Activated T-cell treated with anti-CD3 and anti-CD28 coated beads, Interleukin-2, amount 50 U/mL, for 1 hour (primary cell): Measurements from ENCODE around the gene SCN3A.

Experiments used
- DNase-seq: peaks from one replicate; pipeline ENCODE4 v3.0.0-alpha.2; 2020

Gene SCN3A

GRCh38 chr2:165203689-165204559, at the start of gene SCN3A:
Gene SCN3A (minus strand): TSS chr2:165204050. CDS start chr2:165176394, 27,656 bp downstream.
- no peak for DNase-seq

- DNase-seq: no peak
Observed at GRCh38 chr2:165253178-165253577, 49.3 kb upstream of the SCN3A start.

- no peak for DNase-seq
Observed at GRCh38 chr2:165251366-165251765, 47.5 kb upstream of the SCN3A start.

GRCh38 chr2:165248238-165248637, 44.4 kb upstream of the SCN3A start:
- DNase-seq: no peak

- DNase-seq: no peak
Observed at GRCh38 chr2:165245081-165245793, 41.4 kb upstream of the SCN3A start.

GRCh38 chr2:165240916-165241315, 37.1 kb upstream of the SCN3A start:
- no peak for DNase-seq

- DNase-seq: no peak
Observed at GRCh38 chr2:165239856-165240515, 36.1 kb upstream of the SCN3A start.

- no peak for DNase-seq
Observed at GRCh38 chr2:165239230-165239629, 35.4 kb upstream of the SCN3A start, which contains the start of gene SCN2A. Gene SCN2A (plus strand): TSS chr2:165239414. CDS start chr2:165295824, 56,410 bp downstream.

GRCh38 chr2:165238295-165238694, 34.4 kb upstream of the SCN3A start:
- DNase-seq: no peak

- DNase-seq: no peak
Observed at GRCh38 chr2:165237056-165237455, 33.2 kb upstream of the SCN3A start.

GRCh38 chr2:165227571-165227970, 23.7 kb upstream of the SCN3A start:
- no peak for DNase-seq

GRCh38 chr2:165224941-165225340, 21.1 kb upstream of the SCN3A start:
- no peak for DNase-seq

- DNase-seq: no peak
Observed at GRCh38 chr2:165219481-165219880, 15.6 kb upstream of the SCN3A start.

GRCh38 chr2:165214093-165214492, 10.2 kb upstream of the SCN3A start:
- DNase-seq: no peak

GRCh38 chr2:165208094-165208493, 4.2 kb upstream of the SCN3A start:
- DNase-seq: no peak

- DNase-seq: no peak
Observed at GRCh38 chr2:165205865-165206264, 2.0 kb upstream of the SCN3A start.

- DNase-seq: no peak
Observed at GRCh38 chr2:165202239-165202638, 1.6 kb downstream of the SCN3A start.

- DNase-seq: no peak
Observed at GRCh38 chr2:165198181-165198580, 5.7 kb downstream of the SCN3A start.

GRCh38 chr2:165197346-165197745, 6.5 kb downstream of the SCN3A start:
- no peak for DNase-seq

- DNase-seq: no peak
Observed at GRCh38 chr2:165196411-165196810, 7.4 kb downstream of the SCN3A start.

GRCh38 chr2:165193178-165193777, 10.6 kb downstream of the SCN3A start:
- no peak for DNase-seq

- DNase-seq: no peak
Observed at GRCh38 chr2:165192729-165193128, 11.1 kb downstream of the SCN3A start.

GRCh38 chr2:165191096-165191728, 12.6 kb downstream of the SCN3A start:
- no peak for DNase-seq
